LNCaP clone FGC (cell line): ENCODE measurements around the gene MINK1.

Experiments
- DNase-seq: peaks from one replicate; pipeline ENCODE4 v3.0.0-alpha.2; 2011; ENCODE audit warnings: low read depth
- H3K4me3 ChIP-seq: 2 replicates; pipeline ENCODE4 v1.5.1; 2011; ENCODE audit warnings: mild to moderate bottlenecking, low read depth, low read length, control low read depth
- TF ChIP-seq, protein P1 (sequence below): IDR thresholded peaks from 2 replicates; pipeline ENCODE4 v1.5.1; 2012; ENCODE audit warnings: mild to moderate bottlenecking; ENCODE audit not compliant: control insufficient read depth, insufficient read depth; ENCODE audit errors: extremely low read depth

Gene MINK1

DNA sequence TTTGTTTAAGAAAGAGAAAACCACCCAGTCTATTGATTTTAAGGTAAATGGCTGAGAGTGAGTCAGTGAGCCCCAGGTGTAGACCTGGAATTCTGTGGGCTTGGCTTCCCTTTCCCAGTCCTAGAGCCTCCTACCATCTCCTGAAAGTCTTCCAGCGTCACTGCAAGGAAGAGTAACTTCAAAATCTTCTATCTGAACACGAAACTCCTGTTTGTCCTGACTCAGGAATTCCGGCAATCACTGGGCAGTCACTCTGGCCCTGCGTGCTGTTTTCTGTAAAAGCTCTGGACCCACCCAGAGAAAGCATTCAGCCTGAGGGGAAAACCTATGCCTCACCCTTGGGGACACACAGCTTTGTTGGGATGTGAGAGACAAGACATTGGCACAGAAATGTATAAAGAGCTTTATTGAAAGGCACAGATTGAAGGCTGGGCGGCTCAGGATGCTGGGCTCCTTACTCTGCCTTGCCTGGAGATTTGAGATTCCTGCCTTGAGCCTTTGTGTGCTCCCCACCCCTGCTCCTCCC is 15.9 kb downstream of the MINK1 start:
- DNase-seq = no peak
- TF ChIP-seq, protein P1, sequence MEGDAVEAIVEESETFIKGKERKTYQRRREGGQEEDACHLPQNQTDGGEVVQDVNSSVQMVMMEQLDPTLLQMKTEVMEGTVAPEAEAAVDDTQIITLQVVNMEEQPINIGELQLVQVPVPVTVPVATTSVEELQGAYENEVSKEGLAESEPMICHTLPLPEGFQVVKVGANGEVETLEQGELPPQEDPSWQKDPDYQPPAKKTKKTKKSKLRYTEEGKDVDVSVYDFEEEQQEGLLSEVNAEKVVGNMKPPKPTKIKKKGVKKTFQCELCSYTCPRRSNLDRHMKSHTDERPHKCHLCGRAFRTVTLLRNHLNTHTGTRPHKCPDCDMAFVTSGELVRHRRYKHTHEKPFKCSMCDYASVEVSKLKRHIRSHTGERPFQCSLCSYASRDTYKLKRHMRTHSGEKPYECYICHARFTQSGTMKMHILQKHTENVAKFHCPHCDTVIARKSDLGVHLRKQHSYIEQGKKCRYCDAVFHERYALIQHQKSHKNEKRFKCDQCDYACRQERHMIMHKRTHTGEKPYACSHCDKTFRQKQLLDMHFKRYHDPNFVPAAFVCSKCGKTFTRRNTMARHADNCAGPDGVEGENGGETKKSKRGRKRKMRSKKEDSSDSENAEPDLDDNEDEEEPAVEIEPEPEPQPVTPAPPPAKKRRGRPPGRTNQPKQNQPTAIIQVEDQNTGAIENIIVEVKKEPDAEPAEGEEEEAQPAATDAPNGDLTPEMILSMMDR = no peak
- no peak overlapping the region for H3K4me3 ChIP-seq

DNA sequence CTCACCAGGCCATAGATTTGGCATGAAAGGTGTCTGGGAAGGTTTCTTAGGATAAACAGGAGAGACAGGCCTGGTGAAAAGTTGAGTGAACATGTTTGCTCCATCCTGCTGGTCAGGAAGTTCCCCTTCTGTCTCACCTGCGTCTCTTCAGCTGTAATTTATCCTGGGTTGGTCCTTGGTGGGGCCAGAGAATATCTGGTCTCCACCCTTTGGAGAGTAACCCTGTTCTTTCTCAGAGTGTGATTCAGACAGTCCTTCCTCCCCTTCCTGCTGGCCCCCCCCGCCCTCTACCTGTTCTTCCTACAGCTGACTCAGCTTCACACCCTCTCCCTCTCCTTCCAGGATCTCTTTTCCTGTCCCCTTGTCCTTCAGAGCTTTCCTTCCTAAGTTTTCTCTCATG is 17.1 kb downstream of the MINK1 start:
- no peak overlapping the region for H3K4me3 ChIP-seq
- peak; percentile 11 for DNase-seq
- TF ChIP-seq, protein P1 = no peak

DNA sequence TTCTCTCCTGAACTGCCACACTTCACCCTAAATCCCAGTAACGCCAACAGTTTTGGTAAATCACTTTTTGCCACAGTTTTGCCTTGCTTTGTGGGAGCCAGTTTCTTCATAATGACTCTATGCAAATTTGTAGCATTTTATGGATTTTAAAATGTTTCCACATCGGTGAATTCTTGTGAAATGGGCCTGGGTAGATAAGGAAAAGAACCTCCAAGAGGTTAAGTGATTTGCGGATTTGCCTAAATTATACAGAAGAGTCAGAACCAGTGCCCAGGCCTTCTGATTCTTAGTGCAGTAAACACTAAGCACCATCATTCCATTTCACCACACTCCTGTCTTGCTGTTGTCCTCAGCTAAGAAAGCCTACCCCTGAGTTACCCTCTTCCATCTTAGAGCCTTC is 17.9 kb downstream of the MINK1 start:
- TF ChIP-seq, protein P1 = no peak
- no peak for DNase-seq
- H3K4me3 ChIP-seq = no peak overlapping the region

DNA sequence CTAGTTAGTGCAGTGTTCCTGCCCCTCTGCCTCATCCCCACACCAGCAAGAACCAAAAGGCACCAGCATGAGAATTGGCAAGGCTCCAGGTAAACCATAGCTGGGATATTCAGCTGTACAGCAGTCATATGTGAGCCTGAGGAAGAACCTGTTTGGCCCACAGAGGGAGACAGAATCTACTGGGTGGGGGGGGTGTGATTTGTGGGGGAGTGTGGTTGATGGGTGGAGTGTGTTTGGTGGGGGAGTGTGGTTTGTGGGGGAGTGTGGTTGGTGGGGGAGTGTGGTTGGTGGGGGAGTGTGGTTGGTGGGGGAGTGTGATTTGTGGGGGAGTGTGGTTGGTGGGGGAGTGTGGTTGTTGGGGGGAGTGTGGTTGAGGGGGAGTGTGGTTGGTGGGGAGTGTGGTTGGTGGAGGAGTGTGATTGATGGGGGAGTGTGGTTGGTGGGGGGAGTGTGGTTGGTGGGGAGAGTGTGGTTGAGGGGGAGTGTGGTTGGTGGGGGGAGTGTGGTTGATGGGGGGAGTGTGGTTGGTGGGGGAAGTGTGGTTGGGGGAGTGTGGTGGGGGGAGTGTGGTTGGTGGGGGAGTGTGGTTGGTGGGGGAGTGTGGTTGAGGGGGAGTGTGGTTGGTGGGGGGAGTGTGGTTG is 19.5 kb downstream of the MINK1 start:
- no peak overlapping the region for H3K4me3 ChIP-seq
- TF ChIP-seq, protein P1 = no peak
- DNase-seq = no peak

DNA sequence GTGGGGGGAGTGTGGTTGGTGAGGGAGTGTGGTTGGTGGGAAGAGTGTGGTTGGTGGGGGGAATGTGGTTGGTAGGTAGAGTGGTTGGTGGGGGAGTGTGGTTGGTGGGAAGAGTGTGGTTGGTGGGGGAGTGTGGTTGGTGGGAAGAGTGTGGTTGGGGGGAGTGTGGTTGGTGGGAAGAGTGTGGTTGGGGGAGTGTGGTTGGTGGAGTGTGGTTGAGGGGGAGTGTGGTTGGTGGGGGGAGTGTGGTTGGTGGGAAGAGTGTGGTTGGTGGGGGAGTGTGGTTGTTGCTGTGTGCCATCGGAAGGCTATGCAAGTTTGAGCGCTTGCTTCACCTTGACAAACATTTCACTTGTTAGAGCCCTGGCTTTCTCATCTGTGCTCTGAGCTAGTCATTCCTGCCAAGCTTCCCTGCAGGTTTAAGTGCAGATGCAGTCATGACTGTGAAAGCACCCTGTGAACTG is 20.1 kb downstream of the MINK1 start:
- no peak overlapping the region for H3K4me3 ChIP-seq
- TF ChIP-seq, protein P1 = no peak
- DNase-seq = no peak

DNA sequence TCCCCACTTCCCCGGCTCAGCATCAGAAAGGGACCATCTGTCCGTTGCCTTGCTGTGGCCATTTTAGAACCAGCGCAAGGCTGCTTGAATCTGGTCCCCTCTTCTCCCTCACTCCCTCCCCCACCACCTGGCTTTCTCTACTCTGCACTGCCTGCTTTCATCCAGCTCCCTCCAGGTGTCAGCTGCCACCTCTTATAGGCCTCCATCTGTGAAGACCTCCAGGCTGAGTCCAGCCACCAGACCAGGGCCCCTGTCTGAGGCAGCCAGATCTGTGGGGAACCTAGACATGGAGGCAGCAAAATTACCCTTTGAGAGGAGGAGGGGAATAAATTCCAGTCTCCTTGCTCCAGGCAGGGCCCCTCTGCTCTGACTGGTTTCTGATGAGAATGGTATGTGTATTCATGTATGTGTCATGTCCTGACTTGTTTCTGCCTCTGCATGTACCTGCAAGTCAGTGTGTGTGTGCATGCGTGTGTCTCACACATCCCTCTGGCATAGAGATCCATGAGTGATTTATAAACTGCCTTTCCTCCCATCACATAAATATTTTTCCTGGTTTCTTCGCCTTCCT is 21.1 kb downstream of the MINK1 start:
- DNase-seq = no peak
- TF ChIP-seq, protein P1 = no peak
- no peak overlapping the region for H3K4me3 ChIP-seq
